GM18511 (cell line): ENCODE data around the gene MAP7D3.
"Not testable (repeated sequence)": the region's sequence is repeated elsewhere in the genome, so short reads cannot be mapped to it uniquely, and the experiment has no call there.

Source experiments
- ATAC-seq: cut with Tn5 transposase; IDR thresholded peaks from one replicate; pipeline ENCODE4 v1.9.1; 2021; ENCODE audit warnings: mild to moderate bottlenecking, moderate library complexity; ENCODE audit not compliant: unreplicated experiment

Gene MAP7D3

GRCh38 chrX:136251041-136251991, at the start of gene MAP7D3:
TSS of gene MAP7D3 (minus strand) at chrX:136251400. CDS start at chrX:136251358, 42 bp downstream.
- peak; percentile 88 for ATAC-seq

GRCh38 chrX:136300721-136301120, 49.5 kb upstream of the MAP7D3 start, which contains the start of gene ADGRG4:
TSS of gene ADGRG4 (plus strand) at chrX:136300963. CDS start at chrX:136308778, 7,815 bp downstream.
- not testable (repeated sequence) for ATAC-seq

- ATAC-seq, result no peak
These were observed 44.2 kb upstream of the MAP7D3 start for GRCh38 chrX:136295380-136295779.

- no peak for ATAC-seq
These were observed 41.5 kb upstream of the MAP7D3 start for GRCh38 chrX:136292656-136293055.

- no peak for ATAC-seq
These were observed 40.6 kb upstream of the MAP7D3 start for GRCh38 chrX:136291824-136292223.

- ATAC-seq, result not testable (repeated sequence)
These were observed 35.2 kb upstream of the MAP7D3 start for GRCh38 chrX:136286375-136286774.

- ATAC-seq, result no peak
These were observed 24.4 kb upstream of the MAP7D3 start for GRCh38 chrX:136275553-136275952.

- ATAC-seq, result no peak
These were observed 22.8 kb upstream of the MAP7D3 start for GRCh38 chrX:136273986-136274385.

GRCh38 chrX:136272325-136272724, 21.1 kb upstream of the MAP7D3 start:
- no peak for ATAC-seq

- ATAC-seq, result peak; percentile 55
These were observed 20.1 kb upstream of the MAP7D3 start for GRCh38 chrX:136271300-136271699.

- ATAC-seq, result no peak
These were observed 18.7 kb upstream of the MAP7D3 start for GRCh38 chrX:136269921-136270320.

- ATAC-seq, result peak; percentile 79
These were observed 17.1 kb upstream of the MAP7D3 start for GRCh38 chrX:136268051-136269048.

GRCh38 chrX:136266828-136267227, 15.6 kb upstream of the MAP7D3 start:
- ATAC-seq, result no peak

GRCh38 chrX:136262812-136263315, 11.7 kb upstream of the MAP7D3 start:
- no peak for ATAC-seq

GRCh38 chrX:136262243-136262642, 11.0 kb upstream of the MAP7D3 start:
- ATAC-seq, result no peak

- ATAC-seq, result no peak
These were observed 10.1 kb upstream of the MAP7D3 start for GRCh38 chrX:136261321-136261720.

- ATAC-seq, result no peak
These were observed 9.6 kb upstream of the MAP7D3 start for GRCh38 chrX:136260776-136261175.

GRCh38 chrX:136259543-136259942, 8.3 kb upstream of the MAP7D3 start:
- ATAC-seq, result no peak

GRCh38 chrX:136258951-136259350, 7.8 kb upstream of the MAP7D3 start:
- no peak for ATAC-seq

- ATAC-seq, result no peak
These were observed 4.8 kb upstream of the MAP7D3 start for GRCh38 chrX:136256026-136256425.

- no peak for ATAC-seq
These were observed 4.3 kb upstream of the MAP7D3 start for GRCh38 chrX:136255541-136255940.
